ENCODE measurements around the gene IL31RA.
"Not testable (repeated sequence)": the region's sequence is repeated elsewhere in the genome, so short reads cannot be mapped to it uniquely, and the experiment has no call there.

Gene IL31RA

DNA sequence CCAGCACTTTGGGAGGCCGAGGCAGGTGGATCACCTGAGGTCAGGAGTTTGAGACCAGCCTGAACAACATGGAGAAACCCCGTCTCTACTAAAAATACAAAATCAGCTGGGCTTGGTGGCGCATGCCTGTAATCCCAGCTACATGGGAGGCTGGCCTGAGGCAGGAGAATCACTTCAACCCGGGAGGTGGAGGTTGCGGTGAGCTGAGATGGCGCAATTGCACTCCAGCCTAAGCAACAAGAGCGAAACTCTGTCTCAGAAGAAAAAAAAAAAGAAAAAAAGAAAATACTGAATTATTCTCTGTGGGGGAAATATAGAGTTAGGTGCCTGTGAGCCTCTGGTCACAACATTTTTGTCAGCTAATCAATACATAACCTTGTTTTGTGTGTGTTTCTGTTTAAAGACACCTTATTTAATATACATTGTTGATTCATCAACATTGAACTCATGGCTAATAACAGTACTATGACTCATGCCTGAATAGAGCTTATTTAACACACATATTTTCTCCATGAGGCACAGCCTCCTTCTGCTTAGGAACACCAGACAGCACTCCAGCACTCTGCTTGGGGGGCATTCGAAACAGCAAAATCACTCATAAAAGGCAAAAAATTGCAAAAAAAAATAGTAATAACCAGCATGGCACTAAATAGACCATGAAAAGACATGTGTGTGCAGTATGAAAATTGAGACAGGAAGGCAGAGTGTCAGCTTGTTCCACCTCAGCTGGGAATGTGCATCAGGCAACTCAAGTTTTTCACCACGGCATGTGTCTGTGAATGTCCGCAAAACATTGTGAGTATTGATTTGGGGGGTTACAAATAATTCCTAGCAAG is at the start of gene IL31RA:
IL31RA (plus strand) TSS at position 519 of the 836 bp plus-strand sequence; CDS start at position 733, 214 bp downstream.
- Histone ChIP-seq H3K4me1 (ENCODE audit: insufficient read depth, low read length) (peaks cover 24% of the 10 kb centered on the region), H3K9ac (ENCODE audit: low read depth, low read length) (no peak within 1 kb of the TSS), H2AFZ (ENCODE audit: low read depth, low read length) (no peak within 1 kb of the TSS), H3K79me2 (ENCODE audit: insufficient read depth, low read length) (no peaks in the 10 kb centered on the region), H3K27me3 (ENCODE audit: insufficient read depth, low read length, poor library complexity) (no peaks in the 10 kb centered on the region), H4K20me1 (ENCODE audit: insufficient read depth, low read length) (no peaks in the 10 kb centered on the region), H3K9me3 (ENCODE audit: insufficient read depth, low read length, severe bottlenecking) (no peaks in the 10 kb centered on the region), H3K36me3 (ENCODE audit: insufficient read depth, low read length) (no peaks in the 10 kb centered on the region), H3K4me3 (ENCODE audit: low read depth in 1 of 2, low read length in 2 of 2) (no peak within 1 kb of the TSS), H3K4me2 (ENCODE audit: insufficient read depth, low read length) (no peak within 1 kb of the TSS), H3K27ac (ENCODE audit: low read length) (no peak within 1 kb of the TSS)
- DNase-seq = no peak
- TF ChIP-seq CTCF (IDR thresholded peaks at IDR 0.05; ENCODE audit: borderline replicate concordance, extremely low read depth, low read length, poor library complexity, severe bottlenecking) (no peak), EZH2 (IDR thresholded peaks at IDR 0.05; ENCODE audit: borderline replicate concordance, low read depth, low read length, severe bottlenecking) (no peak)
- no peak for ATAC-seq (ENCODE audit: insufficient read depth, low read depth)

GRCh38 chr5:55808814-55809213 is 42.3 kb upstream of the IL31RA start:
- DNase-seq; H3K9me3 ChIP-seq (ENCODE audit: insufficient read depth, low read length, severe bottlenecking); ATAC-seq (ENCODE audit: insufficient read depth, low read depth): not testable (repeated sequence)

DNA sequence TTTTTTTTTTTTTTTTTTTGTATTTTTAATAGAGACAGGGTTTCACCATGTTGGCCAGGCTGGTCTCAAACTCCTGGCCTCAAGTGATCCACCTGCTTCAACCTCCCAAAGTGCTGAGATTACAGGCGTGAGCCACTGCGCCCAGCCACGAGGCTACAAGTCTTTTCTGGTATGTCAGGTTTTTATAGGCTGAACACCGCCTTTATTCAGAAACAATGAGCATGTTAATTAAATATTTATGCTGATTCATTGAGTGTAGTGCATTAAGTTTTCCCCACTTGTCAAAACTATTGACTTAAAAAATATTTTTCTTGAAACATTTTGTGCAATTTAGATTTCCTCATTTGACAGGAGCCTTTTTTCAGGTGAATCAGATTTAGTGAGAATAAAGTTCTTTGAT is 35.2 kb upstream of the IL31RA start:
- ATAC-seq (ENCODE audit: insufficient read depth, low read depth); DNase-seq; H3K4me3 ChIP-seq (ENCODE audit: low read depth in 1 of 2, low read length in 2 of 2); H3K9me3 ChIP-seq (ENCODE audit: insufficient read depth, low read length, severe bottlenecking); H3K36me3 ChIP-seq (ENCODE audit: insufficient read depth, low read length); H3K27me3 ChIP-seq (ENCODE audit: insufficient read depth, low read length, poor library complexity); H3K4me2 ChIP-seq (ENCODE audit: insufficient read depth, low read length); H3K9ac ChIP-seq (ENCODE audit: low read depth, low read length); H4K20me1 ChIP-seq (ENCODE audit: insufficient read depth, low read length); H2AFZ ChIP-seq (ENCODE audit: low read depth, low read length); H3K79me2 ChIP-seq (ENCODE audit: insufficient read depth, low read length); H3K27ac ChIP-seq (ENCODE audit: low read length); H3K4me1 ChIP-seq (ENCODE audit: insufficient read depth, low read length): not testable (repeated sequence)

More at GRCh38 chr5:55808814-55809213, 42.3 kb upstream of the IL31RA start:
- H2AFZ ChIP-seq (ENCODE audit: low read depth, low read length); H3K27me3 ChIP-seq (ENCODE audit: insufficient read depth, low read length, poor library complexity); H3K79me2 ChIP-seq (ENCODE audit: insufficient read depth, low read length); H3K4me3 ChIP-seq (ENCODE audit: low read depth in 1 of 2, low read length in 2 of 2); H3K27ac ChIP-seq (ENCODE audit: low read length); H3K9ac ChIP-seq (ENCODE audit: low read depth, low read length); H4K20me1 ChIP-seq (ENCODE audit: insufficient read depth, low read length); H3K4me2 ChIP-seq (ENCODE audit: insufficient read depth, low read length); H3K36me3 ChIP-seq (ENCODE audit: insufficient read depth, low read length); H3K4me1 ChIP-seq (ENCODE audit: insufficient read depth, low read length): not testable (repeated sequence)

- H2AFZ ChIP-seq (ENCODE audit: low read depth, low read length) = no peak overlapping the region
- ATAC-seq (ENCODE audit: insufficient read depth, low read depth) = peak; percentile 45; the same call in 1 of the 3 replicates
- TF ChIP-seq EZH2 (IDR thresholded peaks at IDR 0.05; ENCODE audit: borderline replicate concordance, low read depth, low read length, severe bottlenecking) = no peak
- TF ChIP-seq CTCF (IDR thresholded peaks at IDR 0.05; ENCODE audit: borderline replicate concordance, extremely low read depth, low read length, poor library complexity, severe bottlenecking) = no peak
- H3K9me3 ChIP-seq (ENCODE audit: insufficient read depth, low read length, severe bottlenecking) = no peaks in the 10 kb centered on the region
- H3K27ac ChIP-seq (ENCODE audit: low read length) = no peak overlapping the region
- no peaks in the 10 kb centered on the region for H4K20me1 ChIP-seq (ENCODE audit: insufficient read depth, low read length)
- H3K9ac ChIP-seq (ENCODE audit: low read depth, low read length) = no peak overlapping the region
- no peak overlapping the region for H3K4me2 ChIP-seq (ENCODE audit: insufficient read depth, low read length)
- DNase-seq = no peak
- no peaks in the 10 kb centered on the region for H3K27me3 ChIP-seq (ENCODE audit: insufficient read depth, low read length, poor library complexity)
- H3K4me3 ChIP-seq (ENCODE audit: low read depth in 1 of 2, low read length in 2 of 2) = no peak overlapping the region
- H3K79me2 ChIP-seq (ENCODE audit: insufficient read depth, low read length) = no peaks in the 10 kb centered on the region
- peaks cover 8% of the 10 kb centered on the region for H3K4me1 ChIP-seq (ENCODE audit: insufficient read depth, low read length)
- H3K36me3 ChIP-seq (ENCODE audit: insufficient read depth, low read length) = no peaks in the 10 kb centered on the region
Measured at GRCh38 chr5:55816342-55816741, 34.8 kb upstream of the IL31RA start.

Measured in DND-41 (cell line).